ENCODE data around the gene MEX3D. TPM values are rescaled to one million over a fixed set of nuclear protein-coding genes. Genes with fewer than 3 reads are reported as not detected.

MEX3D gene
- total and polyA plus RNA-seq, 4 donors, result 0.92 to 9.1 (median 5.2) TPM

GRCh38 chr19:1524287-1524971 lies 43.7 kb downstream of the MEX3D start:
- Histone ChIP-seq H3K9me3 (ENCODE audit: control insufficient read depth in 4 of 4, low read length in 3 of 4) (no peaks in the 10 kb centered on the region), H3K4me3 (ENCODE audit: low read depth in 1 of 3, low read length in 3 of 3) (no peak overlapping the region), H3K27ac (ENCODE audit: low read depth in 1 of 2, low read length in 2 of 2) (no peak overlapping the region), H3K27me3 (ENCODE audit: control insufficient read depth in 4 of 4, insufficient read depth in 4 of 4, low read length in 3 of 4) (peaks cover 0 to 24% (median 7%) of the 10 kb centered on the region in 4 donors), H3K36me3 (ENCODE audit: control insufficient read depth in 4 of 4, insufficient read depth in 3 of 4, low read depth in 1 of 4, low read length in 3 of 4) (no peaks in the 10 kb centered on the region), H3K9ac (ENCODE audit: low read depth in 1 of 2, low read length in 2 of 2) (no peak overlapping the region), H3K4me1 (ENCODE audit: control insufficient read depth in 4 of 4, insufficient read depth in 4 of 4, low read length in 3 of 4) (peaks cover 0 to 5% (median 2%) of the 10 kb centered on the region in 4 donors)
- DNase-seq (ENCODE audit: low spot score), result no peak
- TF ChIP-seq EGR1 (IDR thresholded peaks at IDR 0.05; ENCODE audit: low read depth in 2 of 2), result no peak
- no peak for TF ChIP-seq TAF1 (conservative IDR thresholded peaks at IDR 0.05)
- no peak for TF ChIP-seq SP1 (IDR thresholded peaks at IDR 0.05)
- no peak for TF ChIP-seq FOXA1 (IDR thresholded peaks at IDR 0.05)
- TF ChIP-seq REST (IDR thresholded peaks at IDR 0.05), result no peak
- no peak for TF ChIP-seq RXRA (IDR thresholded peaks at IDR 0.05)
- TF ChIP-seq YY1 (IDR thresholded peaks at IDR 0.05), result no peak
- no peak for TF ChIP-seq RAD21 (IDR thresholded peaks at IDR 0.05)
- TF ChIP-seq MAX (IDR thresholded peaks at IDR 0.05), result no peak
- no peak for TF ChIP-seq HNF4G (IDR thresholded peaks at IDR 0.05)
- TF ChIP-seq CTCF (IDR thresholded peaks at IDR 0.05; ENCODE audit: low read depth, low read length, missing input control), result no peak
- TF ChIP-seq NR2F2 (IDR thresholded peaks at IDR 0.05), result no peak
- TF ChIP-seq ZBTB33 (IDR thresholded peaks at IDR 0.05), result no peak
- no peak for TF ChIP-seq FOXA2 (IDR thresholded peaks at IDR 0.05)
- TF ChIP-seq HNF4A (conservative IDR thresholded peaks at IDR 0.05), result no peak
- WGBS, result 17% methylated on average over 49 of the region's 49 CpGs
